HG02678 (cell line): ENCODE results near the gene BHLHA9.
A peak's percentile ranks its signal among the peaks of the same experiment; 100 is the strongest.
"Not testable (repeated sequence)": the region's sequence is repeated elsewhere in the genome, so short reads cannot be mapped to it uniquely, and the experiment has no call there.

ENCODE experiments used
- ATAC-seq: cut with Tn5 transposase; IDR thresholded peaks from one replicate; pipeline ENCODE4 v1.9.1; 2021; ENCODE audit warnings: mild to moderate bottlenecking, moderate library complexity; ENCODE audit not compliant: unreplicated experiment

BHLHA9 gene

GRCh38 chr17:1270210-1271029 is at the start of gene BHLHA9:
BHLHA9 (plus strand) TSS chr17:1270444; CDS start chr17:1270564, 120 bp downstream.
- ATAC-seq: no peak

- ATAC-seq: no peak
These were observed 49.0 kb upstream of the BHLHA9 start for GRCh38 chr17:1221209-1221608.

- no peak for ATAC-seq
These were observed 47.9 kb upstream of the BHLHA9 start for GRCh38 chr17:1222321-1222720.

GRCh38 chr17:1223662-1224061 is 46.6 kb upstream of the BHLHA9 start:
- ATAC-seq: no peak

GRCh38 chr17:1224330-1224729 is 45.9 kb upstream of the BHLHA9 start:
- ATAC-seq: no peak

- ATAC-seq: no peak
These were observed 43.9 kb upstream of the BHLHA9 start for GRCh38 chr17:1226308-1226707.

GRCh38 chr17:1227365-1227764 is 42.9 kb upstream of the BHLHA9 start:
- ATAC-seq: no peak

GRCh38 chr17:1227917-1228780 is 42.1 kb upstream of the BHLHA9 start:
- ATAC-seq: peak; percentile 39

- peak; percentile 17 for ATAC-seq
These were observed 41.4 kb upstream of the BHLHA9 start for GRCh38 chr17:1228781-1229348.

- peak; percentile 53 for ATAC-seq
These were observed 40.8 kb upstream of the BHLHA9 start for GRCh38 chr17:1229349-1229899.

- ATAC-seq: no peak
These were observed 40.2 kb upstream of the BHLHA9 start for GRCh38 chr17:1229900-1230501.

- no peak for ATAC-seq
These were observed 38.8 kb upstream of the BHLHA9 start for GRCh38 chr17:1231456-1231855.

GRCh38 chr17:1232331-1232730 is 37.9 kb upstream of the BHLHA9 start:
- no peak for ATAC-seq

GRCh38 chr17:1232786-1233185 is 37.5 kb upstream of the BHLHA9 start:
- ATAC-seq: no peak

GRCh38 chr17:1234455-1234854 is 35.8 kb upstream of the BHLHA9 start:
- no peak for ATAC-seq

- no peak for ATAC-seq
These were observed 32.8 kb upstream of the BHLHA9 start for GRCh38 chr17:1237471-1237870.

- ATAC-seq: no peak
These were observed 31.0 kb upstream of the BHLHA9 start for GRCh38 chr17:1239210-1239609.

GRCh38 chr17:1240426-1240825 is 29.8 kb upstream of the BHLHA9 start:
- ATAC-seq: not testable (repeated sequence)

- ATAC-seq: no peak
These were observed 28.3 kb upstream of the BHLHA9 start for GRCh38 chr17:1241929-1242328.

GRCh38 chr17:1244606-1245012 is 25.6 kb upstream of the BHLHA9 start:
- no peak for ATAC-seq
